MCF 10A (cell line): ENCODE data around the gene ALDH8A1. TPM values are rescaled to one million over a fixed set of nuclear protein-coding genes. Genes with fewer than 3 reads are reported as not detected.

ENCODE experiments used
- BruUV-seq: library from RNA; stranded (reverse); fragments of 400-500 nt; replicated peaks from 2 replicates; lab custom pipeline; 2021; lab: Mats Ljungman, UMichigan
- CTCF ChIA-PET: fragments of 300-600 bp; sonication (Branson Sonifier 250); formaldehyde crosslinking; extraction: SDS; loops from one replicate; lab custom pipeline; 2021; ENCODE audit warnings: antibody characterized with exemption, inconsistent platforms; lab: Yijun Ruan, JAX
- POLR2A ChIA-PET: fragments of 300-600, 350-650 bp; sonication (Branson Sonifier 250); formaldehyde crosslinking; extraction: SDS; loops from one replicate; lab custom pipeline; 2020; ENCODE audit warnings: antibody characterized with exemption, inconsistent platforms; lab: Yijun Ruan, JAX
- DNase-seq: peaks from one replicate; pipeline ENCODE4 v3.0.0-alpha.2; 2018; ENCODE audit not compliant: unreplicated experiment
- H3K27ac Mint-ChIP-seq: one replicate; pipeline ENCODE4 v1.8.0; 2022; ENCODE audit warnings: mild to moderate bottlenecking, low read depth, mixed read lengths; ENCODE audit not compliant: unreplicated experiment
- H3K27me3 Mint-ChIP-seq: one replicate; pipeline ENCODE4 v1.8.0; 2022; ENCODE audit warnings: mixed read lengths; ENCODE audit not compliant: insufficient read depth, unreplicated experiment
- H3K36me3 Mint-ChIP-seq: one replicate; pipeline ENCODE4 v1.8.0; 2022; ENCODE audit warnings: mild to moderate bottlenecking, moderate library complexity, mixed read lengths; ENCODE audit not compliant: insufficient read depth, unreplicated experiment
- H3K4me1 Mint-ChIP-seq: one replicate; pipeline ENCODE4 v1.8.0; 2022; ENCODE audit warnings: mixed read lengths; ENCODE audit not compliant: insufficient read depth, unreplicated experiment
- H3K4me3 Mint-ChIP-seq: one replicate; pipeline ENCODE4 v1.8.0; 2022; ENCODE audit warnings: mild to moderate bottlenecking, moderate library complexity, mixed read lengths; ENCODE audit not compliant: unreplicated experiment
- H3K9me3 Mint-ChIP-seq: one replicate; pipeline ENCODE4 v1.8.0; 2022; ENCODE audit warnings: mixed read lengths; ENCODE audit not compliant: unreplicated experiment
- intact Hi-C: fragments of 100-400 bp; cut with micrococcal nuclease; formaldehyde crosslinking; loops from 2 replicates; pipeline ENCODE4 v1.14.1; 2022
- total RNA-seq: library from RNA; stranded (reverse); gene quantifications from 2 replicates; pipeline ENCODE4 v1.2.3, GENCODE V29; 2022
- TF ChIP-seq, protein P1 (sequence below): fragments of 200-600 bp; IDR thresholded peaks from one replicate; pipeline ENCODE4 v1.8.0; 2022; ENCODE audit warnings: antibody characterized with exemption, mild to moderate bottlenecking; ENCODE audit not compliant: unreplicated experiment

Gene ALDH8A1
- total RNA-seq, 1 experiment from 2014 or later: 1.1 TPM

DNA sequence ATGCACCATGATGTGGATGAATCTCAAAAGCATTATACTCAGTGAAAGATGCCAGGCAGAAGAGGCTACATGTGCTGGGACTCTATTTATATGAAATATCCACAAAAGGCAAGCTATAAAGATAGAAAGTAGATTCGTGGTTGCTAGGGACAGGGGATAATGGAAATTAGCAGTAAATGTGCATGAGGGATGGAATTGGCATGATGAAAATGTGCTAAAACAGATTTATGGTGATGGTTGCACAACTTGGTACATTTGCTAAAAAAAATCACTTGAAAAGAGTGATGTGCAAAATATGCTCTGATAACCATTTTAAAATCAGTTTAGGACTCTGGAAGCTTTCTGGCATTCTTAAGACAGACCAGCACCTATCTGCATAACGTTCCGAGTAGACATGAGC lies 61.6 kb downstream of the ALDH8A1 start:
- POLR2A ChIA-PET: interaction anchor here (0.7 kb wide), 1 partner anchor 10 kb away, joined by 4 read pairs; no protein-coding TSS in a partner anchor
- no TSS peak for BruUV-seq

DNA sequence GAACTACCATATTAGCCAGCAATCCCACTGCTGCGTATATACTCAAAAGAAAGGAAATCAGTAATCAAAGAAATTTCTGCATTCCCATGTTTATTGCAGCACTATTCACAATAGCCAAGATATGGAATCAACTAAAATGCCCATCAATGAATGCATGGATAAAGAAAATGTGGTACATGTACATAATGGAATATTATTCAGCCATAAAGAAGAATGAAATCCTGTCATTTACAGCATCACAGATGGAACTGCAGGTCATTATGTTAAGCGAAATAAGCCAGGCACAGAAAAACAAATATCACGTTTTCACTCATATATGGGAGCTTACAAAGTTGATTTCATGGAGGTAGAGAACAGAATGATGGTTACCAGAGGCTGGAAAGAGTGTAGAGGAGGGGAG lies 65.1 kb downstream of the ALDH8A1 start:
- Mint-ChIP-seq H3K4me1 (peaks cover 13% of the 10 kb centered on the region), H3K36me3 (no peaks in the 10 kb centered on the region), H3K27ac (no peak overlapping the region), H3K4me3 (no peak overlapping the region), H3K9me3 (no peaks in the 10 kb centered on the region), H3K27me3 (no peaks in the 10 kb centered on the region)
- CTCF ChIA-PET: interaction anchor here (1.0 to 7.0 kb wide), 3 partner anchors 58 to 762 kb away, joined by 3 to 147 read pairs (median 29); no protein-coding TSS in a partner anchor
- TF ChIP-seq, protein P1, sequence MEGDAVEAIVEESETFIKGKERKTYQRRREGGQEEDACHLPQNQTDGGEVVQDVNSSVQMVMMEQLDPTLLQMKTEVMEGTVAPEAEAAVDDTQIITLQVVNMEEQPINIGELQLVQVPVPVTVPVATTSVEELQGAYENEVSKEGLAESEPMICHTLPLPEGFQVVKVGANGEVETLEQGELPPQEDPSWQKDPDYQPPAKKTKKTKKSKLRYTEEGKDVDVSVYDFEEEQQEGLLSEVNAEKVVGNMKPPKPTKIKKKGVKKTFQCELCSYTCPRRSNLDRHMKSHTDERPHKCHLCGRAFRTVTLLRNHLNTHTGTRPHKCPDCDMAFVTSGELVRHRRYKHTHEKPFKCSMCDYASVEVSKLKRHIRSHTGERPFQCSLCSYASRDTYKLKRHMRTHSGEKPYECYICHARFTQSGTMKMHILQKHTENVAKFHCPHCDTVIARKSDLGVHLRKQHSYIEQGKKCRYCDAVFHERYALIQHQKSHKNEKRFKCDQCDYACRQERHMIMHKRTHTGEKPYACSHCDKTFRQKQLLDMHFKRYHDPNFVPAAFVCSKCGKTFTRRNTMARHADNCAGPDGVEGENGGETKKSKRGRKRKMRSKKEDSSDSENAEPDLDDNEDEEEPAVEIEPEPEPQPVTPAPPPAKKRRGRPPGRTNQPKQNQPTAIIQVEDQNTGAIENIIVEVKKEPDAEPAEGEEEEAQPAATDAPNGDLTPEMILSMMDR: no peak
- POLR2A ChIA-PET: no interaction called here
- BruUV-seq: no TSS peak
- no peak for DNase-seq
- intact Hi-C loops: loop anchor here (5.0 kb wide), 2 partner anchors 242 to 962 kb away; no protein-coding TSS in a partner anchor

More for the DNA sequence above, 61.6 kb downstream of the ALDH8A1 start:
- Mint-ChIP-seq H3K4me3 (no peak overlapping the region), H3K4me1 (no peaks in the 10 kb centered on the region), H3K27me3 (no peaks in the 10 kb centered on the region), H3K27ac (no peak overlapping the region), H3K36me3 (no peaks in the 10 kb centered on the region), H3K9me3 (peaks cover 9% of the 10 kb centered on the region)
- DNase-seq: no peak
- CTCF ChIA-PET: interaction anchor here (0.6 to 1.0 kb wide), 3 partner anchors 13 to 59 kb away, joined by 3 read pairs; no protein-coding TSS in a partner anchor
- TF ChIP-seq, protein P1: no peak
- intact Hi-C loops: no loop called here

DNA sequence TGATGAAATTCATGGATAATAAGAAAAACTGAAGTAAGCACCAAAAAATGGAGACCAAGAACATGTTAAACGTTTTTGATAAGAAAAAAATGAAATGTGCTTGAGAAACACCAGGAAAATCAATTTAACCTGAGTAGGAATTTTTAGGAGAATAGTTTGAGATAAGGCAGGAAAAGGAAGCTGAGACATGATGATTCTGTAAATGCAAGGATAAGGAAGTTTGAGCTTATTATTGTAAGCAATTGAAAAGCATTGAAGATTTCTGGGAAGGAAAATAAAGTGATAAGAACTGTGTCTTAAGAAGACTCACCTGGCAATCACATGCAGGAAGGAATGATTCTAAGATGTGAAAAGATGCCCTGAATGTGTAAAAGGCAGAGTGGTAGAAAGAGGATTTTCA lies 66.6 kb downstream of the ALDH8A1 start:
- intact Hi-C loops: loop anchor here (5.0 kb wide), 2 partner anchors 241 to 961 kb away; no protein-coding TSS in a partner anchor
- POLR2A ChIA-PET: interaction anchor here (0.9 to 4.4 kb wide), 9 partner anchors 11 to 760 kb away, joined by 3 to 41 read pairs (median 5); no protein-coding TSS in a partner anchor
- Mint-ChIP-seq H3K27me3 (no peaks in the 10 kb centered on the region), H3K4me3 (no peak overlapping the region), H3K27ac (no peak overlapping the region), H3K36me3 (no peaks in the 10 kb centered on the region), H3K9me3 (no peaks in the 10 kb centered on the region), H3K4me1 (peaks cover 16% of the 10 kb centered on the region)
- no TSS peak for BruUV-seq
- CTCF ChIA-PET: interaction anchor here (0.7 to 7.0 kb wide), 38 partner anchors 12 to 771 kb away, joined by 3 to 147 read pairs (median 5); no protein-coding TSS in a partner anchor
- no peak for DNase-seq
- TF ChIP-seq, protein P1: no peak

DNA sequence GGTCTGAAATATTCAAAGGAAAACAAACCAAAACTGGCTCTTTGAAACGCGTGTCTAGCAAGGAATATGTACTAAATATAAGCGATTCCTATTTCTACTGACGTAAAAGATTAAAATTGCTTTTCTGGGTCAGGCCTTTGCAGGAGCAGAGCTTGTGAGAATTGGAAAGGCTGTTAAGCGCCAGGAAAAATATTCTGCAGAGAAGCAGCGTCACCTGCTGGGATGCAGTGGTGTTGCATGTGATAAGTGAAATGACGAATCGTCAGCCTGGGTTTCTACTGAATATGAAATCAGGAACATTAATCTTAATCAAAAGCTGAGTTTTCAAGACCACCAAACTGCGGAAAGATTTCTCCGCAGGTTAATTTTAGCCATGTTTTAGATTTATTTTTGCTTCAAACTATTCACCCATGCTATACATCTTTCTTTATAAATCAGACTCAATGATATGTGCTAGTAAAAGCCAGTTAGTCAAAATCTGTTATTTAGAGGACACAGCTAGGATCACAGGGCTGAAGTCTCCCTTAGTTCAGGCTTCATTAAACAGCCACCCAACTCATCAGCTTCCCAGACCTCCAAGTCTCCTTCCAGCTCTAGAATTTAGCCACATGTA lies 67.4 kb downstream of the ALDH8A1 start:
- intact Hi-C loops: loop anchor here (1.0 to 5.0 kb wide), 7 partner anchors 55 to 960 kb away; no protein-coding TSS in a partner anchor
- BruUV-seq: no TSS peak
- no peak overlapping the region for H3K4me3 Mint-ChIP-seq
- ChIA-PET CTCF (interaction anchor here (0.6 to 7.0 kb wide), 62 partner anchors 8 to 1155 kb away, joined by 3 to 147 read pairs (median 4); no protein-coding TSS in a partner anchor), POLR2A (interaction anchor here (0.6 to 4.4 kb wide), 15 partner anchors 12 to 760 kb away, joined by 3 to 41 read pairs (median 4); no protein-coding TSS in a partner anchor)
- no peaks in the 10 kb centered on the region for H3K27me3 Mint-ChIP-seq
- H3K36me3 Mint-ChIP-seq: no peaks in the 10 kb centered on the region
- H3K9me3 Mint-ChIP-seq: no peaks in the 10 kb centered on the region
- TF ChIP-seq, protein P1: peak; percentile 94
- no peak overlapping the region for H3K27ac Mint-ChIP-seq
- peak; percentile 82 for DNase-seq
- peaks cover 16% of the 10 kb centered on the region for H3K4me1 Mint-ChIP-seq
